Colon (tissue), 2 donors: ENCODE data around the gene PATJ.
"Not testable (repeated sequence)": the region's sequence is repeated elsewhere in the genome, so short reads cannot be mapped to it uniquely, and the experiment has no call there.

ENCODE experiments used
- FAIRE-seq: peaks from 2 replicates; lab custom pipeline; 2012; peaks lifted over from hg19 to GRCh38; lab: Jason Lieb, UNC
- donor health status: control.
- donor health status: control.

Gene PATJ

GRCh38 chr1:62213075-62213914 lies 471.0 kb downstream of the PATJ start:
- no peak for FAIRE-seq

GRCh38 chr1:62218604-62219003 lies 476.3 kb downstream of the PATJ start:
- FAIRE-seq: no peak

GRCh38 chr1:62220456-62220855 lies 478.2 kb downstream of the PATJ start:
- FAIRE-seq: not testable (repeated sequence)

- FAIRE-seq: no peak
These were observed 478.9 kb downstream of the PATJ start for GRCh38 chr1:62221171-62221570.

GRCh38 chr1:62222321-62222720 lies 480.0 kb downstream of the PATJ start:
- FAIRE-seq: no peak

GRCh38 chr1:62224182-62224581 lies 481.9 kb downstream of the PATJ start:
- no peak for FAIRE-seq

GRCh38 chr1:62227496-62227895 lies 485.2 kb downstream of the PATJ start:
- FAIRE-seq: no peak
